Myocyte (in vitro differentiated cells): Measurements from ENCODE around the gene CADPS2. TPM values are rescaled to one million over a fixed set of nuclear protein-coding genes. Genes with fewer than 3 reads are reported as not detected.
A peak's percentile ranks its signal among the peaks of the same experiment; 100 is the strongest.
"Not testable (repeated sequence)": the region's sequence is repeated elsewhere in the genome, so short reads cannot be mapped to it uniquely, and the experiment has no call there.

Experiments used
- DNase-seq: peaks from one replicate; pipeline ENCODE4 v3.0.0-alpha.2; 2012; ENCODE audit warnings: low read depth
- total RNA-seq: library from RNA; depleted of rRNA; stranded (reverse); fragments of >200 nt; gene quantifications from 2 replicates; pipeline ENCODE4 v1.2.3, GENCODE V29; 2014

Gene CADPS2
- total RNA-seq, 1 donor from 2014 or later, result 0.80 TPM

GRCh38 chr7:122850528-122850927, 35.7 kb downstream of the CADPS2 start:
- DNase-seq, result no peak

- no peak for DNase-seq
Measured at GRCh38 chr7:122849957-122850328, 36.3 kb downstream of the CADPS2 start.

- DNase-seq, result no peak
Measured at GRCh38 chr7:122849322-122849956, 36.8 kb downstream of the CADPS2 start.

GRCh38 chr7:122847871-122848473, 38.3 kb downstream of the CADPS2 start:
- no peak for DNase-seq

- DNase-seq, result no peak
Measured at GRCh38 chr7:122846591-122846990, 39.7 kb downstream of the CADPS2 start.

GRCh38 chr7:122845286-122845685, 41.0 kb downstream of the CADPS2 start:
- DNase-seq, result no peak

GRCh38 chr7:122844191-122844988, 41.9 kb downstream of the CADPS2 start:
- DNase-seq, result no peak

GRCh38 chr7:122842971-122843370, 43.3 kb downstream of the CADPS2 start:
- DNase-seq, result no peak

GRCh38 chr7:122836286-122836685, 50.0 kb downstream of the CADPS2 start:
- DNase-seq, result not testable (repeated sequence)

- DNase-seq, result not testable (repeated sequence)
Measured at GRCh38 chr7:122834571-122834942, 51.7 kb downstream of the CADPS2 start.

GRCh38 chr7:122833888-122834570, 52.2 kb downstream of the CADPS2 start:
- DNase-seq, result no peak

- no peak for DNase-seq
Measured at GRCh38 chr7:122831436-122831835, 54.8 kb downstream of the CADPS2 start.

- DNase-seq, result no peak
Measured at GRCh38 chr7:122829962-122830361, 56.3 kb downstream of the CADPS2 start.

GRCh38 chr7:122827763-122828162, 58.5 kb downstream of the CADPS2 start:
- no peak for DNase-seq

- no peak for DNase-seq
Measured at GRCh38 chr7:122813845-122814244, 72.4 kb downstream of the CADPS2 start.

- DNase-seq, result no peak
Measured at GRCh38 chr7:122803851-122804250, 82.4 kb downstream of the CADPS2 start.

GRCh38 chr7:122803323-122803722, 82.9 kb downstream of the CADPS2 start:
- DNase-seq, result peak; percentile 14

GRCh38 chr7:122802301-122802751, 83.9 kb downstream of the CADPS2 start:
- no peak for DNase-seq

- DNase-seq, result no peak
Measured at GRCh38 chr7:122791959-122792545, 94.2 kb downstream of the CADPS2 start.

- no peak for DNase-seq
Measured at GRCh38 chr7:122790591-122790990, 95.7 kb downstream of the CADPS2 start.

- DNase-seq, result no peak
Measured at GRCh38 chr7:122790132-122790531, 96.1 kb downstream of the CADPS2 start.
